Cardiac muscle cell (in vitro differentiated cells and primary cell): ENCODE data around the gene EHF. TPM values are rescaled to one million over a fixed set of nuclear protein-coding genes. Genes with fewer than 3 reads are reported as not detected.
A peak's percentile ranks its signal among the peaks of the same experiment; 100 is the strongest.

Experiments used
- DNase-seq, 2 donors: peaks; one replicate each; pipeline versions ENCODE4 v3.0.0 to v3.0.0-alpha.2; 2010 to 2017; ENCODE audit warnings: low read depth in 1 of 2, low spot score in 1 of 2
- H3K27ac ChIP-seq: fragments of 200-600 bp; sonication (generic); 2 replicates; pipeline ENCODE4 v1.5.1; 2016
- H3K27me3 ChIP-seq: fragments of 200-600 bp; sonication (generic); 2 replicates; pipeline ENCODE4 v1.6.0; 2016; ENCODE audit warnings: control low read depth
- H3K36me3 ChIP-seq: fragments of 200-600 bp; sonication (generic); 2 replicates; pipeline ENCODE4 v1.5.1; 2016; ENCODE audit warnings: control low read depth
- H3K4me1 ChIP-seq: fragments of 200-600 bp; sonication (generic); 2 replicates; pipeline ENCODE4 v1.8.1; 2017; ENCODE audit warnings: low read depth, mild to moderate bottlenecking, mixed run types
- H3K4me3 ChIP-seq: fragments of 200-600 bp; sonication (generic); 2 replicates; pipeline ENCODE4 v1.5.1; 2016; ENCODE audit warnings: mild to moderate bottlenecking
- H3K9me3 ChIP-seq: fragments of 200-600 bp; sonication (generic); 2 replicates; pipeline ENCODE4 v1.5.1; 2017; ENCODE audit warnings: low read depth, mild to moderate bottlenecking, control low read depth
- polyA plus RNA-seq: library from polyadenylated mRNA; unstranded; fragments of >200 nt; fragmentation: Nextera tagmentation; extraction: Ambion mirVana; gene quantifications from 2 replicates; pipeline ENCODE4 v1.2.1, GENCODE V29; 2016
- total RNA-seq: library from RNA; depleted of rRNA; stranded (reverse); fragments of >200 nt; gene quantifications from 2 replicates; pipeline ENCODE4 v1.2.3, GENCODE V29; 2016
- TF ChIP-seq, protein P1 (sequence below): IDR thresholded peaks from 2 replicates; pipeline ENCODE4 v1.5.1; 2012; ENCODE audit warnings: low read depth, mild to moderate bottlenecking, low read length

EHF gene
- total and polyA plus RNA-seq, 2 experiments from 2014 or later = not detected

DNA sequence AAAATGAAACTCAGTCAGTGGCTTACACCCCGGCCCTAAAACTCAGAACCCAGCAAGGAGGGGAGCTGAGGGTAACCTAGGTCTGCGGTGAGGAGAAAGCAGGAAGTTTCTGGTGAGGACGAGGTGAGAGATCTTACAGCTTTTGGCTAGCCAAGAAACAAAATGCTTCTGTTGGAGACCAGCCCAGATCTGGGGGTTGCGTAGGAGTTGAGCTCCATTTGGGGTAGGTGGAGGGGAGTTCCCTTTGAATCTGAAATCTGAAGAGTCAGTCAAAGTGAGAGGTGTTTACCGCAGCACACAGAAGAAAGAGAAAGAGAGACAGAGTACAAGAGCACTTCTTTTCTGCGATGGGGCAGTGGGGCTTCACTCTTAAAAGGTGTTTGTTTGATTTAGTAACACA lies 29.6 kb downstream of the EHF start:
- H3K36me3 ChIP-seq = no peaks in the 10 kb centered on the region
- no peak overlapping the region for H3K27ac ChIP-seq
- TF ChIP-seq, protein P1, sequence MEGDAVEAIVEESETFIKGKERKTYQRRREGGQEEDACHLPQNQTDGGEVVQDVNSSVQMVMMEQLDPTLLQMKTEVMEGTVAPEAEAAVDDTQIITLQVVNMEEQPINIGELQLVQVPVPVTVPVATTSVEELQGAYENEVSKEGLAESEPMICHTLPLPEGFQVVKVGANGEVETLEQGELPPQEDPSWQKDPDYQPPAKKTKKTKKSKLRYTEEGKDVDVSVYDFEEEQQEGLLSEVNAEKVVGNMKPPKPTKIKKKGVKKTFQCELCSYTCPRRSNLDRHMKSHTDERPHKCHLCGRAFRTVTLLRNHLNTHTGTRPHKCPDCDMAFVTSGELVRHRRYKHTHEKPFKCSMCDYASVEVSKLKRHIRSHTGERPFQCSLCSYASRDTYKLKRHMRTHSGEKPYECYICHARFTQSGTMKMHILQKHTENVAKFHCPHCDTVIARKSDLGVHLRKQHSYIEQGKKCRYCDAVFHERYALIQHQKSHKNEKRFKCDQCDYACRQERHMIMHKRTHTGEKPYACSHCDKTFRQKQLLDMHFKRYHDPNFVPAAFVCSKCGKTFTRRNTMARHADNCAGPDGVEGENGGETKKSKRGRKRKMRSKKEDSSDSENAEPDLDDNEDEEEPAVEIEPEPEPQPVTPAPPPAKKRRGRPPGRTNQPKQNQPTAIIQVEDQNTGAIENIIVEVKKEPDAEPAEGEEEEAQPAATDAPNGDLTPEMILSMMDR = no peak
- H3K4me1 ChIP-seq = no peaks in the 10 kb centered on the region
- H3K4me3 ChIP-seq = no peak overlapping the region
- DNase-seq = peak in 1 of 2 donors; percentile 84
- H3K9me3 ChIP-seq = no peaks in the 10 kb centered on the region
- H3K27me3 ChIP-seq = no peaks in the 10 kb centered on the region

DNA sequence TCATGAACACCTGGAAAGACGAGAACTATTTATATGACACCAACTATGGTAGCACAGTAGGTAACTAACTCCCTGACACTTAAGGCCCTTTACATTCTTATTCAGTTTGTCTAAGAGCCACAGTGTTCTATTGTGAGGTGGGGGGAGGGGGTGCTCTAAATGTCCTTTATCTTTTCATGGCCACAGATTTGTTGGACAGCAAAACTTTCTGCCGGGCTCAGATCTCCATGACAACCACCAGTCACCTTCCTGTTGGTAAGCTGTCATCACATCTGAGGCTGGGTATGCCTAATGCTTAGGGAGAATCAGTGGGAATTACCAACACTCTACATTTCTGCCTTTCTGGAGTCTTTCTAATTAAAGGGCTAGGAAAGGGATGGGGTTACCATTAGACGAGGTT lies 30.7 kb downstream of the EHF start:
- peak; percentile 33 to 50 for DNase-seq
- Histone ChIP-seq H3K36me3 (no peaks in the 10 kb centered on the region), H3K27ac (no peak overlapping the region), H3K4me1 (no peaks in the 10 kb centered on the region), H3K9me3 (no peaks in the 10 kb centered on the region), H3K27me3 (no peaks in the 10 kb centered on the region), H3K4me3 (no peak overlapping the region)
- TF ChIP-seq, protein P1 = no peak

DNA sequence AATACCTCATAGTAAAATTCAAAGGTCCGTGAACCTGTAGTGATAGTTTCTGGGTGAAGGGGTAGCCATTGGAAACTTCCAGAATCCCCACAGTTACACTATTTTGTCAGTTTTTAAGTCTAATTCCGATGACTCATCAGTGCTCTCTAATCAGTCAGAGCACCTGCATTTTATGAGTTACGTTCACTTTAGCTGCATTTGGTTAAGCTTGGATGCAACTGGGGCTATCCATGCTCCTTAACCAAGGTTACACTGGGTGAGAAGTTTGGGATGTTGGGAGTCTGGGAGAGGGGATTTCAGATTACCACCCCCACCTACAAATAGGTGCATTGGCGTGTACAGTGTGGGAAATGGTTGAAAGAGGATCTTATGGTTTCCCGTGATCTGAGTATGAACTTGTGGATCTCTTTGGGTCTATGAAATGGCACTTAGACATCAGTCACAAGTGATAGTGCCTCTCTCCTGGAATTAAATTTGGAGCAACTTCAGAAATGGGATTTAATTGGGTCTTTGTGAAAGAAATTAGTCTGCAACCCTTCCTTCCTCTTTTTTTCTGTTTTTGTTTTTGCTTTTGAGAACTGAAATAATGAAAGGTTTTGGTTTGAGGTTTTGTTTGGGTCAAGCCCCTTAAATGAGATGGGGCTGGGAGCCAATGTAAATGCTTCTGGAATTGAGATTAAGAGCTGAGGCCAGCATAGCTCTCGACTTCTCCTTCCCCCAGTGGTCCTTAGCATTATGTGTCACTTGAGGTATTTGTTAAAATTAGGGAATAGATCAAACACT lies 31.5 kb downstream of the EHF start:
- no peaks in the 10 kb centered on the region for H3K9me3 ChIP-seq
- TF ChIP-seq, protein P1 = no peak
- H3K4me3 ChIP-seq = no peak overlapping the region
- DNase-seq = no peak
- H3K36me3 ChIP-seq = no peaks in the 10 kb centered on the region
- H3K4me1 ChIP-seq = no peaks in the 10 kb centered on the region
- no peaks in the 10 kb centered on the region for H3K27me3 ChIP-seq
- no peak overlapping the region for H3K27ac ChIP-seq

DNA sequence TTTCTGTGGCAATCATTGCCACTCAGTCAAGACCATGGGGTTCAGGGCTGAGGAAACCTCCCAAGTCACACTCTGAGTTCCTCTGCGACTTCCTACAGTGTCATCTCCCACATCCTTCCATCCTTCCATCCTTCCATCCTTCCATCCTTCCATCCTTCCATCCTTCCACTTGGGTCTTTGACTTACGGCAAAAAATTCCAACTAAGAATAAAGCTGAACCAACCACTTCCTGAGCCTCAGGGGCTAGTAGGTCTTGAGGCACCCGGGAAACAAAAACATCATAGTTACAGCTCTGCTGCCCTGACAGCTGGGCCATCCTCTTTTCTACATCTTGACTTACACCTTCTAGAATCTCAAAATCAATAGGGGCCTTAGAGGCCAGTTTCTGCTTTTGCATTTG lies 32.1 kb downstream of the EHF start:
- Histone ChIP-seq H3K27ac (no peak overlapping the region), H3K36me3 (no peaks in the 10 kb centered on the region), H3K4me1 (no peaks in the 10 kb centered on the region), H3K4me3 (no peak overlapping the region), H3K27me3 (no peaks in the 10 kb centered on the region), H3K9me3 (no peaks in the 10 kb centered on the region)
- TF ChIP-seq, protein P1 = no peak
- no peak for DNase-seq

DNA sequence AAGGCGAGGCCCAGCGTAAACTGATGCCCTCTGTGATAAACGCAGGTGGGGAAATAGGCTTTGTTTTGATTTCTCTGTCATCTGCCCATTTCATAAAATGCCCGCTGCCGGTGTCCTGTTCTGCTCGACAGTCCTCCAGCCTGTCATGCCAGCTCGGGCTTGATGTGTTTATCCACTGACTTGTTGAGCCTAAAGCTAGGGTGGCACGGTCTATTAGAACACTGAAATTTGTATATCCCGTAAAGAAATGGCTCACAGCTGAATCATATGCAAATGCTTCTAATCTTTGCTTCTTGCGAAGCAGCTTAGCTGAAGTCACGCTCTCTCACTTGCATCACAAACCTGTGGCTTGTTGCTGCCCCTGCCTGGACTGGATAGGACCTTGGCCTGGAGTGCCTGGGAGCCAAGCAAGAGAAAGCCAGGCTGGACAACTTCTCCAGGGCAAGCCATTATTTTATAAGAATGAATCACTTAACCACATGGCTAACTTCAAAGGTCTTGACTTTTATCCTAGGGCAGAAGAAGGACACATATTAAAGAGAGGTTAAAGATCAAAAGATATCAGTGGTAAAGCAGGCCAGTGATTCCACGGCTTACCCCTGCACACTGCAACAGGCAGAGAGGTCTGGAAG lies 33.1 kb downstream of the EHF start:
- H3K9me3 ChIP-seq = no peaks in the 10 kb centered on the region
- H3K27me3 ChIP-seq = no peaks in the 10 kb centered on the region
- TF ChIP-seq, protein P1 = peak; percentile 13
- H3K36me3 ChIP-seq = no peaks in the 10 kb centered on the region
- no peak overlapping the region for H3K4me3 ChIP-seq
- no peak overlapping the region for H3K27ac ChIP-seq
- peak in 1 of 2 donors; percentile 96 for DNase-seq
- H3K4me1 ChIP-seq = no peaks in the 10 kb centered on the region
